GM19463 (cell line): ENCODE measurements around the gene EMP2.
"Not testable (repeated sequence)": the region's sequence is repeated elsewhere in the genome, so short reads cannot be mapped to it uniquely, and the experiment has no call there.

ENCODE experiments used
- ATAC-seq: cut with Tn5 transposase; IDR thresholded peaks from one replicate; pipeline ENCODE4 v1.9.1; 2021; ENCODE audit warnings: mild to moderate bottlenecking, moderate library complexity; ENCODE audit not compliant: unreplicated experiment

The EMP2 gene

DNA sequence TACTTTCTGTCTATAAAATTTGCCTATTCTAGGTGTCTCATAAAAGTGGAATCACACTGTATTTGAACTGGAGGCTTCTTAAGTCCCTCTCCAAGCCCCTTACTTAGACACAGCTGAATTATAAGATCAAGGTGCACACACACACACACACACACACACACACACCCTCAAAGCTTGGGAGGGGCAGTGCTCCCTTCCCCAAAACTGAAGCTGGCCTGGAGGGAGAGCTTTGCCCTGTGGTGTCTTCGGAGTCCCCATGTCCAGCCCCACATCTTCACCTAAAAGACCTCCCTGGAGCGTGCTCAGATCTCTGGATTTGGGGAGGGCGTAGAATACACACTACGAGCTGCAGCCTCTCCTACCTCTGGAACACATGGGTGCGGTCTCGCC, 828 bp downstream of the EMP2 start:
- no peak for ATAC-seq

DNA sequence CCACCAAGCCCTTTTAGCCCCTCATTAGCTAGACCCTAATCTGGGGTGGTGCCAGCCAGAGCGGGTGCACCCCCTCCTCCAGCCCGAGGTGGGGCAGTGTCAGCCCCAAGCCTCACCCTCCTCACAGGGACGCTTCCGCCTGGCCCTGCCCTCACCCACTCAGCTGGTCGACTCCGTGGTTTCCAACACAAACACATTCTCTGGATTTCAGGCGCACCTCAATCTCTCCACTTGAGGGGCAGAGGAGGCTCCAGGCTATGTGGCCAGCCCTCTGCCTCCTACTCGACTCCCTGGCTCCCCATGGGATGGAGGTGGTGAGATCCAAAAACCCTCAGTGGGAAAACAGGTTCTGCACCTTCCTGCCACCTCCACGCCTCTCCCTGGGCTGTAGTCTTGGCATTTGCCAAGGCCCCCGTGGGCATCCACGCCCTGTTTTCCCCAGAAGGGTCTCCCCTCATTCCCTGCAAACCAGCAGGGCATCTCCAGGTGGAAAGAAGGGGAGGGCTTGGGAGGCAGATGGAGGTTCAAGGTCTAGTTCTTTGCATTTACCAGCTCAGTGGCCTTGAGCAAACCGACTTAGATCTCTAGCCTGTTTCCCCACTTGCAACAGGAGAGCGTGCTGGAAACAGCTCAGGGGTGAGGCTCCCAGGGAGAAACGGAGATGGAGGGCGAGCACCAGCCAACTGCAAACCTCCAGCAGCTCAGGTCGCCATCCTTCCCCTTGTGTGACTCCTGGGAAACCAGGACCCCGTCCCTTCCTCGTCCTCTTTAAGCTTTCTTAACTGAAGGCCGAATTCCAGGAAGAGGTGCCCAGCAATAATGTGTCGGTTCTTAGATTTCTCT, 1.7 kb downstream of the EMP2 start:
- ATAC-seq, result no peak

DNA sequence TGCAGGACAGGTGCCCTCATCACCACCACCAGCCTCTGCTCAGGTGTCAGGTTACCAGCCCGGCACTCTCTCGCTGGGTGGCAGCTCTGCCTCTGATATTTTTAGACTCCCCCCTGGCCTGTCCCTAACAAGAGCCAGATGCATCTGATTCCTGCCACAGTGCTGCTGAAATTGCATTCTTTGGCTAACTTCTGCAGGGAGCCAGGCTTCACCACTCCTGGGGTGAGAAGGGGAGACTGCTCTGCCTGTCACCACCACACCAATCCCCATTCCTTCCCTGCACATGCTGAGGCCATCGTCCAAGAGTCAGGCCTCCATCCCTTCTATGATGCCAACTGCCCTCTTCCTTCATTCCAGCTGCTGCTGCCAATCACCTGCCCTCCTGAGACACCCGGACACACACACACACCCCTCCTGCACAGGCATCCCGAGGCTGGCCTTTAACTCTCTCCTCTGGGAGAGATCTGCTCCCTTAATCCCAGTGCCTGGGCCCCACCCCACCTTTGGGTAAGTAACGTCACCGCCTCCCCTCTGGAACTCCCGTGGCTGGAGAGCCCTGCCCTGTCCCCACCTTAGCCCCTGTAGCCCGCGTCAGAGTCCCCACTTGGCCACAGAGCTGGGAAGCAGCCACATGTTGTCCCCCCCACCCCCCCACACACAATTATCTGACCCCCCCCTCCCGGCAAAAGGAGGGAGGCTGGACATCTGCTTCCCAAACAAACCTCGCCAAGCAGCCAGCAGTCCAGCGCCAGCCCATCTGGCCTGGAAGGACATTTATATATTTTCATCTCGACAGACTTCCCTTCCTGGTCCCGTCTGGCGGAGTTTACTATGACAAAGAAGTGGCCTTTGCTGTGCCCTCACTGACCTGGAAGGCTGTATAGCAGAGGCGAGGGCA, 2.8 kb downstream of the EMP2 start:
- ATAC-seq, result no peak

DNA sequence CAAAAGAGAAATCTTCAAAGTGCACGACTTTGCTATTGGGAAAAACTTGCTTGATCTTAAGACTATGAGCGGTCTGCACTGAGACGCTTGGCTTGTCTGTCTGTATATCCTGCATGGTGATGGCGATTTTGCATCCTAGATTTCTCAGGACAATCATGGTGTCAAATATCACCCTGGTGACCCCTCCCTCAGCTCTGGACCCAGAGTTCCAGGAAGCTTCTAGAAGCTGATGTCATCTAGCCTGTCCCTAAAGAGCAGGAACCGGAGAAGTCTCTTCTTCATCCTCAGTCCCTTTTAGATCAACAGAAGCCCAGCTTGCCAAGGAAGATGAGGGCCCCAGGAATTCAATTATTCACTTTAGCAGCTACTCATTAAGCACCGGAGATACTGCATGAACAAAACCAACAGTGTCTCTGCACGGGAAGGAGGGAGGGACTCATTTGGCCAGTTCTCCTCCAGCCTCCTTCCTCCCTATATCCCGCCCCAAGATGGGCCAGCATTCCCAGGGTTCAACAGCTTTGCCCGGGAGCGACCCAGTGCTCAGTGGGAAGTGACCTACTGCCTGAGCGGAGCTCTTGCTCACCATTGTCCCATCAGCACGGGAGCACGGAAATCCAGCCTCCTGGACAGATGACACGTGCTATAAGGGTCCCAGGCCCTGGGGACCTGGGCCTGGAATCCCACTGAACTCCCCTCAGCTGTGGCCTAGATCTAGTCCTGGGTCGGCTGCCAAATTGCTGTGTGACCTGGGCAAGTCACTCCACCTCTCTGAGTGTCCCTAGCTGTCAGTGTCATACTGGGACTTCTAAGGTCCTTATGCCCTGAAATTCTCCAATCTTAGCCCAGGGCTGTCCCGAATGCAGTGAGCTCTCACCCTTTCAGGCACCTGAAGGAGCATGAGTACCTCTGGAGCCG, 3.8 kb downstream of the EMP2 start:
- ATAC-seq, result no peak

DNA sequence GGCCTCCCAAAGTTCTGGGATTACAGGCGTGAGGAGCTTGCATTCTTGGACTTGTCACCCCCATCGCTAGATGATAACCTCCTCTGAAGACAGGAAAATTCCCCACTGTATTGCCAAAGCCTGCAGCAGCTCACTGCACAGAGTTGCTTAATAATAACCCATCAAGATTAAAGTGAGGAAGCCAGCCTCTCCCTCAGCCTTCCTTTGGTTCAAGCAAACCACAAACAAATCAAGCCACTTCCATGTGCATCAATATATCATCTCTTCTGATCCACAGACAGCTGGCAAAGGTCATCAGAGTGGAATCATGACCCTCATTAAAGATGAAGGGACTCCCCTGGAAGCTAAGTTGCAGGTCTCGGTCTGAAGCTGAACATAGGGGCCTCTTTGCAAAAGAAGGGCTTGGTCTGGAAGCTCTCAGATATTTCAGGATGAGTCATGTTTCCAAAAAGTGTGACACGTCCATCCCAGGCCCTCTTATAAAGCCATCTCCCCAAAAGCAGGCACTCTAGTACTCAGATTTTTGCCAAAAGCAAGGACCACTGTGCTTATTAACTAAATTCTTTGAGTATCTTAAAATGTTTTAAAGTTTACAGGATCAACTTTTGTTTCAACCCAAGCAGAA, 4.8 kb downstream of the EMP2 start:
- no peak for ATAC-seq

DNA sequence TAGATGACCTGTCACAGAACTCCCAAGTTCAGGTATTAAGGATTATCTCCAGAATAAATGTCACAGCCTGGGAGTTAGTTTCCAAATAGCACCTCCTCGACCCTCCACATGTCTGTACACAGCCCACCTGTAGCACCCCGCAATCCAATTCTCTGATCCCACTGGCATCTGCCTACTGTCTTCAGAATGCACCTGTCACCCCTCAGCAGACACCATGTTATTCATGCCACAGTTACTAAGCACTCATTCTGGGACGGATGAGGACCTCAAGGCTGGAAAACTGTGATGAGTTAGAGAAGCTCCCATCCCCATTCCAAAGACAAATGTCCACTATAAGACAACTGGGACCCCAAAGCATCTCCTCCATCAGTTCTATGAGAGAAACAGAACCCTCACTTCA, 7.8 kb downstream of the EMP2 start:
- no peak for ATAC-seq

DNA sequence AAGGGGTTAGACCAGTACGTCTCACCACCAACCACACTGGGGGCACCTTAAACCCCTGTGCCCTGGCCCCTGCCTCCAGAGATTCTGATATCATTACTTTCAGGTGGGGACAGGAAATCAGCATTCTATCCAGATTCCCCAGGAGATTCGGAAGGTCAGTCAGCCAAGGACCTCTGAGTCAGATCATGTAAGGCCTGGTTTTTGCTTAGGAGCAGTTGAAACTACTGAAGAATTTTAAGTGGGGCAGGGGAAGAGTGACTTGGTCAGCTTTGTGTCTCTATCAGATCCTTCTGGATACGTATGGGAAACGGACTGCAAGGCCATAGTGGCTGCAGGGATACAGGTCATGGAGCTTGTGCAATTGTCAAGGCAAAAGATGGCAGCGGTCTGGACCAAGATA, 9.0 kb downstream of the EMP2 start:
- no peak for ATAC-seq

DNA sequence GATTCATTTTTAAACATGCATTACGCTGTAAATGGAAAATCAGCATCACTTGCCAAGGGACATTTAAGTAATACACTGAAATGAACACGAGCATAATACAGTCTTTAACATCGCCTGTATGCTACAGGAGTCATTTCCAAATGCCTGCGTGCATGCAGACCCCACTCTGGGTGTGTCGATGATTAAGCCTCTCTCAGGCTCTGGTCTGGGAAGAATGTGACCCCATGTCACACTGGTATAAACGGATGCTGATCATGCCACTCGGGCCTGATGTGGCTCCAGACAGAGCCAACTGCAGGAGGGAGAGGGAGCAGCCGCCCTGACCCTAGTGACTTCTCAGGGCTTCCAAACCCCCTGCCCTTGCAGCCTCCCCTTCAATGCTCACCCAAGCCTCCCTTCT, 10.8 kb downstream of the EMP2 start:
- no peak for ATAC-seq

DNA sequence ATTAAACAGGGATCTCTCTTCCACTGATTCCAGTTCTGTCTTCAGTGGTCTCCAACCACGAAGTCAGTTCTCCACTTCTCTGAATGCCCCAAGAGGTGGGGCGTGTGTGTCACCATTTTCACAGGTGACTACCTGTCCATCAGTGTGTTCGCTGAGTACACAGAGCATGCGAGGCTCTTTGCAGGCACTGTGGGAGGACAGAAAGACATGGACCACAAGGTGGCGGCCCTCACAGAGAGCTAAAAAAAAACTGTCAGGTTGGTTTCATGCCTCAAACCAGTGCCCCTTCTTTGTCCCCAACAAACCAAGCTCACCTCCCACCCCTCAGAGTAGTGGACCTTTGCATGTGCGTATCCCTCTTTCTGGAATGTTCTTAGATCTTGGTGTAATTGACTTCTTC, 13.8 kb downstream of the EMP2 start:
- ATAC-seq, result no peak

DNA sequence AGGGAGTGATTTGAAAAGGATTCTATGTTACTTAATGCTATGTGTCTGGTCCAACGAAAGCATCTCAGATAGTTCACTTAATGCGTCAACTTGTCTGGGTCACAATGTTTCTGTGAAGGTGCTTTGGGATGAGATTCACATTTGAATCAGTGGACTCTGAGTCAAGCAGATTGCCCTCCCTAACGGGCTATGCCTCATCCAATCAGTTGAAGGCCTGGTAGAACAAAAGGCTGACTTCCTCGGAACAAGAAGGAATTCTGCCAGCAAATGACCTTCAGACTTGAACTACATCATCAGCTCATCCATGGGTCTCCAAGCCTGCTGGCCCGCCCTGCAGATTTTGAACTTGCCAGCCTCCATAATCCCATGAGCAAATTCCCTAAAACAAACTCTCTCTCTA, 15.2 kb downstream of the EMP2 start:
- no peak for ATAC-seq

DNA sequence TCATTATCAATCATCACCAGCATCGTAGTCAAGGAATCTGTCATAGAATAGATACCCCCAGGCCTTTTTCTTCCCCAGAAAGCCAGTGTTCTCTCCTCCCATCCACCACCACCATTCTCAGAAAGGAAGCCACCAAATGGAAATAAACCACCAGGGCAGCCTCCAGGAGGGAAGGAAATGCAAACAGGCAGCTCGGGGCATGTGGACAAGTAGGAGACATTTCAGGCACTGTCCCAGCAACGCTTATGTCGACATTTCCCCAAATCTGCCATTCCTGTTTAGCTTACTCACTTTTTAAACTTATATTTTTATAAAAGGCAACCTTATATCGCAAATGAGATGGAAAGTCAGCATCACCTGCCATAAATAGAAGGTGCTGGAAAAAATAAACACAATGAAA, 15.8 kb downstream of the EMP2 start:
- no peak for ATAC-seq

DNA sequence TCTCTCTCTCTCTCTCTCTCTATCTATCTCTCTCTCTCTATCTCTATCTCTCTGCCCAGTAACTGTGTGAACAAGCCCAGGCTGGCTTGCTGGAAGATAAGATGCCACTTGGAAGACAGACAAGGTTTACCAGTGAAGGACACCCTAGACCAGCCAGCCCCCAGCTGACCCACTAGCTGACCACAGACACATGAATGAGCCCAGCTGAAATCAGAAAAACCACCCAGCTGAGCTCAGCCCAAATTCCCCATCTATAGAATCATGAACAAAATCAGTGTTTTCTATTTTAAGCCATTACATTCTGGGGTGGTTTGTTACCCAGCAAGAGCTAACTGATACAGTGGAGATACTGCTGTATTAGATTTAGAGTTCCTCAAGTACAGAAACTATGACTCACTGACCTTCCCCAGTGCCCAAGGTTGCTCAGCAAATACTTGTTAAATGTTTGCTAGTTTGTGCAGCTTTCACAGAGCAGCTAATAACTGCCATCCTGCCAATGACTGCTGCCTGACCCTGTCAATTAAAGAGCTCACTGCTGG, 18.0 kb downstream of the EMP2 start:
- no peak for ATAC-seq

DNA sequence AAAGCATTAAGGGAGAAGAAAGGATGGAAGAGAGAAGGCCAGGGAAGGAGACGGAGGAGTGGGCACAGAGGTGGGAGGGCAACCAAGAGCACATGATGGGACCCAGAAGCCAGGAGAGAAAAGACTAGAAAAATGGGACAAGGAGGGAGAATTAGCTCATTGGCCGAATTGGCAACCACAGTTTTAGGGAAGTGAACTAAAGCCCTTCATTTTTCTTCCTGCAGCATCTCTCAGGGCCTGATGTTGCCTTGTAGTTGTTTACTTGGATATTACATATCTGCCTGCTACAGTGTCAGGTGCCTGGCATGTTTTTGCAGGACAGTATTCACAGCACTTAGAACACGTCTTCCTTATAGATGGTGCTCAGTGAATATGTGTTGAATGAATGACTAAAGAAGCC, 19.0 kb downstream of the EMP2 start:
- no peak for ATAC-seq

DNA sequence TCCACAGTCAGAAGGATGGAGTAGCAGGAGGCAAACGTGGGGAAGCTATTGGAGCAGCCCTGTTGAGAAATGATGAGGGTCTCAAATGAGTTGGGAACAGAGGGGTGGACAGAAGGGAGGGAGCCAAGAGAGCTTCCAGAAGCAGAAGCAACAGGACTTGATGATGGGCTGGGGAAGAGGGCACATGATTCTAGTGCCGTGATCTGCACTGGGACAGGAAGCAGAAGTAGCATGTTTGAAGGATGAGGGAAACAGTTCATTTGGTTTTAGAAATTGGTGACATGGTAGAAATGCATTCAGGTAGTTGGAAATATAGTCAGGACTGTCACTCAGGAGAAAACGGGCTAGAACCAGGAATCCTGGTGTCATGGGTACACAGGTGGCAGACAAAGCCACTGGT, 19.4 kb downstream of the EMP2 start:
- no peak for ATAC-seq

DNA sequence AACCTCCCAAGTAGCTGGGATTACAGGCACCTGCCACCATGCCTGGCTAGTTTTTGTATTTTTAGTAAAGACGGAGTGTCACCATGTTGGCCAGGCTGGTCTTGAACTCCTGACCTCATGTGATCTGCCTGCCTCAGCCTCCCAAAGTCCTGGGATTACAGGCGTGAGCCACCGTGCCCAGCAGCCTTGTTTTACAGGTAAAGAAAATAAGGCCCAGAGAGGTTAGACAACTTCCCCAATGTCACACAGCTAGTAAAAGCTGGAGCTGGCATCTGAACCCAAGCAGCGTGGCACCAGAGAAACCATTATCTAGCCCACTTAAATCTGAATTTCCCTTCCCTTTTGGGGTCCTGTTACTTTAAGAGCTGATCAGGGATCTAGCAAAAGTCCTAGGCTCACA, 20.6 kb downstream of the EMP2 start:
- not testable (repeated sequence) for ATAC-seq

DNA sequence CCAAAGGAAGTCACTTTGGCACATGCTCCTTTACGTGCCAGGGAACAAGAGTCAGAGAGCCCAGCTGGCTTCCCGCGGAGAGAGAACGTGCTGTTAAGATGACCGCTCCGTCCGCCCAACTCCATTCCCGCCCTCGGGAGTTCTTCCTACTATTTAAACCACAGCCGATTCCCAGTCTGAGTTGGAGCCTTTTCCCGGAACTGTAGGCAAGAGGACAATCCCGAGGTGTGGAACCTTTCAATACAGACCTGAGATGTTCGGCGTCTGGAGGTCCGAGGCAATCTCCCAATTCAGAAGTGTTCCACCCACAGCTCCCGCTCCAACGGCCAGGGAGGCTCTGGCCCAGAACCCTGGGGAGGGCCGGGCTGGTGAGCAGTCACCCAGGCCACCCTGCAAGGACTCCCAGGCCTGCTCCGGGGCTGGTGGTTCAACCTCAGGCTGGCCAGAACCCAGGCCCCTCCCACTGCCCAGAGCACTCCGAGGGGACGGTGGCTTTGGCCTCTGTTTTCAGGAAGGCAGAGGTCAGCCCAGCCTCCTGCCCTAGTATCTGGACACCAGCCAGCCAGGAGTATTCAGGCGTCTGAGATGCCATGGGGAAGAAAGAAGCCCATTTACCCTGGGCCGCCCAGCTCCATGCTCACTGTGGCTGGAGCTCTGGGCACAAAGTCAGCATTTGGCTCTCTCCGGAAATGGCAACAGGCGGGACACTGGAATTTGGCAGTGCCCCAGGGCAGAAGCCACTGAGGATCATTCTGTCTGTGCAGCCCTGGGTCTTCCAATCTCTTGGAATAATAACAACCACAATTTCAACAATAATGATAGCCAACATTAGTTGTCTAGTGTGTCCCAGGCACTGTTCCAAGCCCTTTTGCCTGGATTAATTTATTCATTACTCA, 21.4 kb downstream of the EMP2 start:
- no peak for ATAC-seq

DNA sequence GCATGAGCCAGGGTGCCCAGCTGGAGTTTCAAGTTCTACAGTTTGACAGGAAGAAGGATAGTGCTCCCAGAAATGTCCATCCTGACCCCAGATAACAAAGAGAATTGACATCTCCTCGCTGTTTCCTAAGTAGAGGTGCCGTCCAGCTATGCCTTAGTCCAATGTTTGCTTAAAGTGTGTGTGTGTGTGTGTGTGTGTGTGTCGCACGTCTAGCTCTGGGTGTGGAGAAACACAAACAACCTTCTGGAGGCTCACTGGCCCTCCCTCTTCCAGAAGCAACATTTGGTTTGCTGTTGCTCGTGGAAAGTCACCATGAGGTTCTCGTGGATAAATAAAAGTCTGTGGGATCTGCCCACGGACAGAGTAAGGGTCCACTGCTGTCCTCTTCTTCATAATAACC, 22.1 kb downstream of the EMP2 start:
- ATAC-seq, result no peak

DNA sequence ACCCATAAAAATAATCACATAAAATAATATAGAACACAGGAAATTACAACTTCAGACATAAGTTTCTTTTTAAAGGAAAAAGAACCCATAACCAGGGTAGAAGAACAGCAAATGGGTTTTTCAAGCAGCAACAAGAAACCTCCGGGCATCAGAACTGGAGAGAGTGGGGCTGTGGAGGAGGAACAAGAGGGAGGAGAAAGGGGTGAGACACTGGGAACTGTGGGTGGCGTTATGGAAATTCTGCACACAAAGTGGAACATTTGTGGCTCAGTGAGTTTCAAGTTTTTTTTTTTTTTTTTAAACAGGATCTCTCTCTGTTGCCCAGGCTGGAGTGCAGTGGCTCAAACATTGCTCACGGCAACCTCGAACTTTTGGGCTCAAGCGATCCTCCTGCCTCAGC, 22.6 kb downstream of the EMP2 start:
- ATAC-seq, result no peak

DNA sequence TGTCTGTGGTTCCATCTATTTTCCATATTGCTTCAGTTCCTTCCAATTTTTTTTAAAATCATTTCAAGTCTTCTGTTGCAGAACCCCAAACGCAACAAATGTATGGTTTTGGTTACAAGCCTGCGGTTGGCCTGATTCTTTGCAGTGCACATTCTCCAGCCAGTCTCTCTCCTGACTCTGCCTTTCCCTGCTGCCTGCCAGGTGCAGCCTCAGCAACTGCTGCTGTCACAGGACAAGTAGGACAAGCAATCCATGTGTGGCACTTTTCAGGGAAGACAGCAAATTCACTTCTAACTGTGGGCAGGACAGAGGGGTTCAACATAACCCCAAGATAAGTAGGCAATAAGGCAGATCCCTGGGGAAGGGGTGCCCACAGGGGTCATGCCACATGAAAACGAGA, 24.2 kb downstream of the EMP2 start:
- ATAC-seq, result no peak
